ENCODE data around the gene FRS2. TPM values are rescaled to one million over a fixed set of nuclear protein-coding genes. Genes with fewer than 3 reads are reported as not detected.

Gene FRS2
- total and polyA plus RNA-seq, 2 donors from 2014 or later = 4.6 to 31.4 TPM

GRCh38 chr12:69555461-69555860, 85.3 kb downstream of the FRS2 start:
- no peak overlapping the region for H3K27ac ChIP-seq (ENCODE audit: low read depth in 2 of 2, low read length in 2 of 2)
- DNase-seq (no peak), FAIRE-seq (no peak)
- H3K4me3 ChIP-seq (ENCODE audit: low read length in 3 of 3) = no peak overlapping the region
- TF ChIP-seq CTCF (IDR thresholded peaks at IDR 0.05; ENCODE audit: borderline replicate concordance, extremely low read depth, insufficient read depth) = no peak
- intact Hi-C loops (cut with DNase I) = no loop called here
- H3K9me3 ChIP-seq (ENCODE audit: control insufficient read depth in 2 of 3, insufficient read depth in 1 of 3, low read length in 3 of 3) = no peaks in the 10 kb centered on the region
- no peaks in the 10 kb centered on the region for H3K27me3 ChIP-seq (ENCODE audit: control insufficient read depth, insufficient read depth, low read length)
- H3K4me1 ChIP-seq (ENCODE audit: control insufficient read depth in 2 of 3, insufficient read depth in 2 of 3, low read depth in 1 of 3, low read length in 3 of 3) = no peaks in the 10 kb centered on the region
- H3K36me3 ChIP-seq (ENCODE audit: control insufficient read depth in 2 of 3, insufficient read depth in 3 of 3, low read length in 3 of 3) = no peaks in the 10 kb centered on the region
- H3K9ac ChIP-seq (ENCODE audit: low read length in 3 of 3) = no peak overlapping the region

DNA sequence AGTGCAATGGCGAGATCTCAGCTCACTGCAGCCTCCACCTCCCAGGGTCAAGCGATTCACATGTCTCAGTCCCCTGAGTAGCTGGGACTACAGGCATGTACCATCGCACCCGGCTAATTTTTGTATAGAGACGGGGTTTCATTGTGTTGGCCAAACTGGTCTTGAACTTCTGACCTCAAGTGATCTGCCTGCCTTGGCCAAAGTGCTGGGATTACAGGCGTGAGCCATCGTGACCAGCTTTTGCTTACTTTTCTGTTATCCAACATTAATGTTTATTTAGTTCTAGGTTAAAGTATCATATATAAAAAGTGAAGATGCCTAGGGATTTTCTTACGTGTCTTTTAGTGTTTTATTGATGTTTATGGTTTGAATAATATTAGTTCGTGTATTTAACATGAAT, 86.2 kb downstream of the FRS2 start:
- intact Hi-C loops (cut with DNase I) = no loop called here
- no peaks in the 10 kb centered on the region for H3K4me1 ChIP-seq (ENCODE audit: control insufficient read depth in 2 of 3, insufficient read depth in 2 of 3, low read depth in 1 of 3, low read length in 3 of 3)
- no peaks in the 10 kb centered on the region for H3K27me3 ChIP-seq (ENCODE audit: control insufficient read depth, insufficient read depth, low read length)
- no peak for DNase-seq
- no peak overlapping the region for H3K27ac ChIP-seq (ENCODE audit: low read depth in 2 of 2, low read length in 2 of 2)
- FAIRE-seq = peak; percentile 15
- no peak overlapping the region for H3K4me3 ChIP-seq (ENCODE audit: low read length in 3 of 3)
- H3K9me3 ChIP-seq (ENCODE audit: control insufficient read depth in 2 of 3, insufficient read depth in 1 of 3, low read length in 3 of 3) = no peaks in the 10 kb centered on the region
- H3K9ac ChIP-seq (ENCODE audit: low read length in 3 of 3) = no peak overlapping the region
- TF ChIP-seq CTCF (IDR thresholded peaks at IDR 0.05; ENCODE audit: borderline replicate concordance, extremely low read depth, insufficient read depth) = no peak
- no peaks in the 10 kb centered on the region for H3K36me3 ChIP-seq (ENCODE audit: control insufficient read depth in 2 of 3, insufficient read depth in 3 of 3, low read length in 3 of 3)

DNA sequence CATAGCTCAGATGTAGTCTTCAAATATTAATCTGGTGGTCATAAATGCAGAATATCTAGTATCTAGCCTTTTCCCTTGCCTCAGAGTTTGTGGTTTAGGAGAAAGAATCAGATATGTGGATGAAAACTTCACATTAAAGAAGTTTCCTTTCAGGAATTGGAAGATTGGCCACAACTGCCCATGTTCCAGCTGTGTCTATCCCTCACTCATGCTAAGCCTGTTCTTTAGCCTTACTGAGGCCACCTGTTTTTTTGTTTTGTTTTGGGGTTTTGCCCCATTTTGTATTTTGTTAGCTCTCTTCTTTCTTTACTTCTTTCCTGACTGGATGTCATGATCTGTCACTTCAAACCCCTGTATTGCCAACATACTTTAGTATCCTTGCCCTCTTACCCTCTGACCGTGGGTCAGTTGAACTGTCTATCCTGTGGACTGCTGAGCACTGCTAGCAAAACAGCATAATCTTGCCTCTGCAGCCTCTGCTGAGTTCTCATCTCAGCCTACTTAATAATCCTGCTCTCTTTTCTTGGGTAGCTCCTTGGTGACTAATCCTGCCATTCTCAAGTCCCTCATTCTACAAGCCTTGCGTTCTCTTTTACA, 93.1 kb downstream of the FRS2 start:
- no peaks in the 10 kb centered on the region for H3K27me3 ChIP-seq (ENCODE audit: control insufficient read depth, insufficient read depth, low read length)
- DNase-seq = no peak
- no peak overlapping the region for H3K9ac ChIP-seq (ENCODE audit: low read length in 3 of 3)
- no peak overlapping the region for H3K27ac ChIP-seq (ENCODE audit: low read depth in 2 of 2, low read length in 2 of 2)
- no peaks in the 10 kb centered on the region for H3K9me3 ChIP-seq (ENCODE audit: control insufficient read depth in 2 of 3, insufficient read depth in 1 of 3, low read length in 3 of 3)
- no peak for FAIRE-seq
- no peaks in the 10 kb centered on the region for H3K4me1 ChIP-seq (ENCODE audit: control insufficient read depth in 2 of 3, insufficient read depth in 2 of 3, low read depth in 1 of 3, low read length in 3 of 3)
- peaks cover 0 to 5% (median 5%) of the 10 kb centered on the region in 3 donors for H3K36me3 ChIP-seq (ENCODE audit: control insufficient read depth in 2 of 3, insufficient read depth in 3 of 3, low read length in 3 of 3)
- H3K4me3 ChIP-seq (ENCODE audit: low read length in 3 of 3) = no peak overlapping the region
- intact Hi-C loops (cut with DNase I) = no loop called here
- no peak for TF ChIP-seq CTCF (IDR thresholded peaks at IDR 0.05; ENCODE audit: borderline replicate concordance, extremely low read depth, insufficient read depth)

GRCh38 chr12:69566603-69567002, 96.4 kb downstream of the FRS2 start:
- no peak for TF ChIP-seq CTCF (IDR thresholded peaks at IDR 0.05; ENCODE audit: borderline replicate concordance, extremely low read depth, insufficient read depth)
- intact Hi-C loops (cut with DNase I) = no loop called here
- peaks cover 2 to 13% (median 5%) of the 10 kb centered on the region in 3 donors for H3K36me3 ChIP-seq (ENCODE audit: control insufficient read depth in 2 of 3, insufficient read depth in 3 of 3, low read length in 3 of 3)
- H3K27me3 ChIP-seq (ENCODE audit: control insufficient read depth, insufficient read depth, low read length) = no peaks in the 10 kb centered on the region
- H3K27ac ChIP-seq (ENCODE audit: low read depth in 2 of 2, low read length in 2 of 2) = no peak overlapping the region
- H3K9ac ChIP-seq (ENCODE audit: low read length in 3 of 3) = no peak overlapping the region
- no peaks in the 10 kb centered on the region for H3K4me1 ChIP-seq (ENCODE audit: control insufficient read depth in 2 of 3, insufficient read depth in 2 of 3, low read depth in 1 of 3, low read length in 3 of 3)
- H3K4me3 ChIP-seq (ENCODE audit: low read length in 3 of 3) = no peak overlapping the region
- no peak for FAIRE-seq
- H3K9me3 ChIP-seq (ENCODE audit: control insufficient read depth in 2 of 3, insufficient read depth in 1 of 3, low read length in 3 of 3) = no peaks in the 10 kb centered on the region
- DNase-seq = no peak

All from kidney (tissue), 14 donors.